PC-3 (cell line): ENCODE measurements around the gene ANKS1B. TPM values are rescaled to one million over a fixed set of nuclear protein-coding genes. Genes with fewer than 3 reads are reported as not detected.

Experiments
- ATAC-seq: fragments of 200-7000 bp; cut with Tn5 transposase; 2 replicates; pipeline ENCODE4 v1.9.1; 2020; ENCODE audit warnings: mild to moderate bottlenecking, moderate library complexity
- BruUV-seq: library from RNA; stranded (reverse); fragments of 400-500 nt; replicated peaks from 2 replicates; lab custom pipeline; 2021; lab: Mats Ljungman, UMichigan
- CTCF ChIA-PET: fragments of 300-600 bp; sonication (Branson Sonifier 250); formaldehyde crosslinking; loops from one replicate; lab custom pipeline; 2022; ENCODE audit warnings: antibody characterized with exemption; lab: Charles Lee
- POLR2A ChIA-PET: fragments of 300-600 bp; sonication (Branson Sonifier 250); formaldehyde crosslinking; loops from one replicate; lab custom pipeline; 2022; ENCODE audit warnings: antibody characterized with exemption; ENCODE audit not compliant: unreplicated experiment; lab: Charles Lee
- DNase-seq: peaks from one replicate; pipeline ENCODE4 v3.0.0-alpha.2; 2015
- H2AFZ ChIP-seq: fragments of 300-600 bp; sonication (generic); 2 replicates; pipeline ENCODE4 v1.6.0; 2016; ENCODE audit warnings: antibody characterized with exemption, low read length
- H3F3A ChIP-seq: fragments of 300-600 bp; sonication (generic); one replicate; pipeline ENCODE4 v1.6.0; 2017; ENCODE audit warnings: antibody characterized with exemption, low read length, control low read depth, mild to moderate bottlenecking; ENCODE audit not compliant: unreplicated experiment
- H3K27ac ChIP-seq: fragments of 300-600 bp; sonication (generic); 2 replicates; pipeline ENCODE4 v1.5.1; 2016; ENCODE audit warnings: mild to moderate bottlenecking, low read length
- H3K27me3 ChIP-seq: fragments of 300-600 bp; sonication (generic); 2 replicates; pipeline ENCODE4 v1.6.1; 2016; ENCODE audit warnings: low read length, mixed read lengths
- H3K36me3 ChIP-seq: fragments of 300-600 bp; sonication (generic); 2 replicates; pipeline ENCODE4 v1.6.1; 2016; ENCODE audit warnings: low read depth, mixed run types, low read length, mixed read lengths
- H3K4me1 ChIP-seq: fragments of 300-600 bp; sonication (generic); 2 replicates; pipeline ENCODE4 v1.5.1; 2016; ENCODE audit warnings: low read length; ENCODE audit not compliant: insufficient read depth
- H3K4me2 ChIP-seq: fragments of 300-600 bp; sonication (generic); 2 replicates; pipeline ENCODE4 v1.6.0; 2016; ENCODE audit warnings: low read length
- H3K4me3 ChIP-seq: fragments of 300-600 bp; sonication (generic); 2 replicates; pipeline ENCODE4 v1.5.1; 2016; ENCODE audit warnings: mild to moderate bottlenecking, low read length, mixed read lengths
- H3K79me2 ChIP-seq: fragments of 300-600 bp; sonication (generic); 2 replicates; pipeline ENCODE4 v1.6.1; 2017; ENCODE audit warnings: low read length, mixed read lengths
- H3K9ac ChIP-seq: fragments of 300-600 bp; sonication (generic); 2 replicates; pipeline ENCODE4 v1.6.0; 2016; ENCODE audit warnings: mild to moderate bottlenecking, low read length
- H3K9me2 ChIP-seq: fragments of 300-600 bp; sonication (generic); replicated peaks from 2 replicates; pipeline ENCODE4 v1.6.1; 2016; ENCODE audit warnings: mixed run types, low read length, mixed read lengths
- H3K9me3 ChIP-seq: fragments of 300-600 bp; sonication (generic); 2 replicates; pipeline ENCODE4 v1.6.1; 2016; ENCODE audit warnings: low read length, mixed read lengths
- H4K20me1 ChIP-seq: fragments of 300-600 bp; sonication (generic); 2 replicates; pipeline ENCODE4 v1.6.1; 2016; ENCODE audit warnings: low read length, mixed read lengths
- EZH2 ChIP-seq: fragments of 300-600 bp; sonication (generic); IDR thresholded peaks from one replicate; pipeline ENCODE4 v1.6.1; 2017; ENCODE audit warnings: antibody characterized with exemption, mild to moderate bottlenecking, low read length; ENCODE audit not compliant: unreplicated experiment
- EZH2phosphoT487 ChIP-seq: fragments of 300-600 bp; sonication (generic); IDR thresholded peaks from 2 replicates; pipeline ENCODE4 v1.6.1; 2018; ENCODE audit warnings: mild to moderate bottlenecking, antibody characterized with exemption, low read length, borderline replicate concordance
- intact Hi-C: fragments of 100-400 bp; cut with micrococcal nuclease; formaldehyde crosslinking; loops from 2 replicates; pipeline ENCODE4 v1.9.0; 2023
- total RNA-seq: library from RNA; depleted of rRNA; stranded (reverse); fragments of >200 nt; gene quantifications from 2 replicates; pipeline ENCODE4 v1.2.3, GENCODE V29; 2014
- TF ChIP-seq, protein P1 (sequence below): fragments of 300-600 bp; sonication (generic); conservative IDR thresholded peaks from 2 replicates; pipeline ENCODE4 v1.5.1; 2017; ENCODE audit warnings: antibody characterized with exemption, low read depth, mild to moderate bottlenecking, low read length

Gene ANKS1B
- total RNA-seq, 1 experiment from 2014 or later, result 0.07 TPM

DNA sequence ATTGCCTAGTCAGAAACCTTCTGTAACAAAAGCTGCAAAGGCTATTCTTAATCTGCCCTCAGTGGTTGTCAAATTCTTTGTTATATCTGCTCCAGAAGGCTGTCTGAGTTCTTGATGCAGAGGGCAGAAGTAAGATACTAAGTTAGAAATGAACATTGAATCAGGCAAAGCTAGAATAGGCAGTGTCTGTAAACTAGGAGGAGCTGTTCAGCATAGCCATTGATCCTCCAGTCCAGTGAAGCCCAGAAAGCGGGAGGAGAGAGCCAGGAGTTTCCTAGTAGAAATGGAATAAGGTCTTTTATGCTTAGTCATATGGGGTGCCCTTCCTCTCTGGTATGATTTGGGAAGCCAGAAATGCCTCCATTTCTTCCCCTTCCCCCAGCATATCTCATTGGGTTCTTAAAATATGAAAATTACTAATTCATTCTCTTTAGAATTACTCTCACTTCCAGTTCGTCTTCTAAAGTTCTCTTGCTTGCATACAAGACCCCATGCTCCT is 1263.5 kb downstream of the ANKS1B start:
- Histone ChIP-seq H3K4me2 (no peak overlapping the region), H3K27ac (no peak overlapping the region), H2AFZ (no peak overlapping the region), H3K4me1 (no peaks in the 10 kb centered on the region), H3K27me3 (no peaks in the 10 kb centered on the region), H3F3A (no peaks in the 10 kb centered on the region), H3K36me3 (no peaks in the 10 kb centered on the region), H4K20me1 (no peaks in the 10 kb centered on the region), H3K79me2 (no peaks in the 10 kb centered on the region), H3K9me3 (no peaks in the 10 kb centered on the region), H3K4me3 (no peak overlapping the region), H3K9me2 (no peaks in the 10 kb centered on the region), H3K9ac (no peak overlapping the region)
- DNase-seq (no peak), ATAC-seq (no peak)
- intact Hi-C loops, result no loop called here
- ChIA-PET CTCF (no interaction called here), POLR2A (no interaction called here)
- no TSS peak for BruUV-seq
- TF ChIP-seq, protein P1, sequence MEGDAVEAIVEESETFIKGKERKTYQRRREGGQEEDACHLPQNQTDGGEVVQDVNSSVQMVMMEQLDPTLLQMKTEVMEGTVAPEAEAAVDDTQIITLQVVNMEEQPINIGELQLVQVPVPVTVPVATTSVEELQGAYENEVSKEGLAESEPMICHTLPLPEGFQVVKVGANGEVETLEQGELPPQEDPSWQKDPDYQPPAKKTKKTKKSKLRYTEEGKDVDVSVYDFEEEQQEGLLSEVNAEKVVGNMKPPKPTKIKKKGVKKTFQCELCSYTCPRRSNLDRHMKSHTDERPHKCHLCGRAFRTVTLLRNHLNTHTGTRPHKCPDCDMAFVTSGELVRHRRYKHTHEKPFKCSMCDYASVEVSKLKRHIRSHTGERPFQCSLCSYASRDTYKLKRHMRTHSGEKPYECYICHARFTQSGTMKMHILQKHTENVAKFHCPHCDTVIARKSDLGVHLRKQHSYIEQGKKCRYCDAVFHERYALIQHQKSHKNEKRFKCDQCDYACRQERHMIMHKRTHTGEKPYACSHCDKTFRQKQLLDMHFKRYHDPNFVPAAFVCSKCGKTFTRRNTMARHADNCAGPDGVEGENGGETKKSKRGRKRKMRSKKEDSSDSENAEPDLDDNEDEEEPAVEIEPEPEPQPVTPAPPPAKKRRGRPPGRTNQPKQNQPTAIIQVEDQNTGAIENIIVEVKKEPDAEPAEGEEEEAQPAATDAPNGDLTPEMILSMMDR, result no peak
- TF ChIP-seq EZH2 (no peak), EZH2phosphoT487 (no peak)

DNA sequence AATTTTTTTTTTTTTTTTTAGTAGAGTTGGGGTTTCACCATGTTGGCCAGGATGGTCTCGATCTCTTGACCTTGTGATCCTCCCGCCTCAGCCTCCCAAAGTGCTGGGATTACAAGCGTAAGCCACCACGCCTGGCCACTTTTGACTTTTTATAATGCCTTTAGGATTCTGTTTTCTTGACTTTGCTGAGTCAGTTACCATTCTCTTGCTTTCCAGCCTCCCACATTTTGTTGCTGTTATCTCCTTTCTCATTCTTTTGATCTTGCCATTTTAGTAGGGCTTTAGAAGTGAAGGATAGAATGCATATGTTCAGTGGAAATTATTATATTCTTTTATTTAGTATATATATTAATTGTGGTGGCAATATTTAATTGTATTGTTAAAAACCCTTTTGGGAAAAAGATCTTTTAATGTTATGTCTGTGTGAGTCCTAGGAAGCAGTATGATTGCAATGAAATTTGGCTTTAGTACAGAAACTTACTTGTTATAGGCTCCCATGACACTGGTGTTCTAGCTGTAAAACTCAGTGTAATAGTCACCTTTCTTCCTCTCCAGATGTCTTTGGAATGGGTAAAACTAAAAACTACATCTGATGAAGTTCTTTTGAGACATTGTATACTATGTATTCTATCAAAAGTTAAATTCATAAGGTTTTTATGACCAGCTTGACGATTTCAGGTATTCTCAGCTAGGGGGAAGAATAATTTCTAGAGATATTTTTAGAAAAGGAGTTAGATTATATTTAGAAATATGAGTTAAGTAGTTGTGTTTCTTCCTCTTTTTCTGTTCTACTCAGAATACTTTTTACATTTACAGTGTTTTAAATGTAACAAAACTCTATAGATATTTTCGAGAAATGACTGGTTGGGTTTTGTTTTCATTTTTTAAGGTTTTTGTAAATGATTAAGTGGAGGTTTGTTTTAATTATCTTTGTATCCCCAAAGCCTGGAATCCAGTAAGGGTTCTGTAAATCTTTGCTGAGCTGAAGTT is 1264.9 kb downstream of the ANKS1B start:
- H4K20me1 ChIP-seq, result no peaks in the 10 kb centered on the region
- H3K4me3 ChIP-seq, result no peak overlapping the region
- intact Hi-C loops, result no loop called here
- H3K9me3 ChIP-seq, result no peaks in the 10 kb centered on the region
- no peak overlapping the region for H2AFZ ChIP-seq
- TF ChIP-seq EZH2, result no peak
- ATAC-seq (no peak), DNase-seq (no peak)
- H3K9me2 ChIP-seq, result no peaks in the 10 kb centered on the region
- no peaks in the 10 kb centered on the region for H3K27me3 ChIP-seq
- ChIA-PET POLR2A (no interaction called here), CTCF (no interaction called here)
- H3K79me2 ChIP-seq, result no peaks in the 10 kb centered on the region
- no peaks in the 10 kb centered on the region for H3F3A ChIP-seq
- H3K36me3 ChIP-seq, result no peaks in the 10 kb centered on the region
- no TSS peak for BruUV-seq
- no peak overlapping the region for H3K9ac ChIP-seq
- H3K4me1 ChIP-seq, result no peaks in the 10 kb centered on the region
- no peak overlapping the region for H3K27ac ChIP-seq
- H3K4me2 ChIP-seq, result no peak overlapping the region

DNA sequence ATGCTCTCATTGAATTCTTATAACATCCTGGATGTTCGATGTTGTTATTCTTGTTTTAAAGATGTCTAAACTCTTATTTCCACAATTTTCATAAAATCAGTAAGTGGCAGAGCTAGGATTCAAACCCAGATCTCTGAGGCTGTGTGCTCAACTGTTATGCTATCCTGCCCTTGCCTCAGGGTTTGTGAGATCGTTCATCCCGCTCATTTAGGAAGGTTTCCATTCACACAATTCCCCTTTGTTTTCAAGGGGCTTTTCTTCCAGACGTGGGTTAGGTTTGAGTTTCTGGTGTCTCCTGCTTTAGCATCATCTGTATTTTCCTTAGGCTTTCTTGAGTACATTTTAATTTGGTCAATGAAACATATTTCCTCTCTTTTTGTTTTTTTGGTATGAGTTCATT is 1270.3 kb downstream of the ANKS1B start:
- no peak overlapping the region for H3K9ac ChIP-seq
- H3F3A ChIP-seq, result no peaks in the 10 kb centered on the region
- no peaks in the 10 kb centered on the region for H3K79me2 ChIP-seq
- no peaks in the 10 kb centered on the region for H3K27me3 ChIP-seq
- ATAC-seq, result no peak
- no peak overlapping the region for H3K4me3 ChIP-seq
- no peak for DNase-seq
- BruUV-seq, result no TSS peak
- no peaks in the 10 kb centered on the region for H3K36me3 ChIP-seq
- no peak overlapping the region for H3K27ac ChIP-seq
- H2AFZ ChIP-seq, result no peak overlapping the region
- no peaks in the 10 kb centered on the region for H3K9me3 ChIP-seq
- POLR2A ChIA-PET, result no interaction called here
- no peaks in the 10 kb centered on the region for H4K20me1 ChIP-seq
- intact Hi-C loops, result no loop called here
- TF ChIP-seq EZH2, result no peak
- no peak for TF ChIP-seq EZH2phosphoT487
- TF ChIP-seq, protein P1, result no peak
- H3K9me2 ChIP-seq, result no peaks in the 10 kb centered on the region
- H3K4me2 ChIP-seq, result no peak overlapping the region
- no peaks in the 10 kb centered on the region for H3K4me1 ChIP-seq
- CTCF ChIA-PET, result no interaction called here
